ENCODE results near the gene PNPLA7. TPM values are rescaled to one million over a fixed set of nuclear protein-coding genes. Genes with fewer than 3 reads are reported as not detected.

PNPLA7 gene
- total and polyA plus RNA-seq, 2 donors (not counting 1 experiment from before 2014, with no cell fraction given): 18.7 to 29.9 TPM

DNA sequence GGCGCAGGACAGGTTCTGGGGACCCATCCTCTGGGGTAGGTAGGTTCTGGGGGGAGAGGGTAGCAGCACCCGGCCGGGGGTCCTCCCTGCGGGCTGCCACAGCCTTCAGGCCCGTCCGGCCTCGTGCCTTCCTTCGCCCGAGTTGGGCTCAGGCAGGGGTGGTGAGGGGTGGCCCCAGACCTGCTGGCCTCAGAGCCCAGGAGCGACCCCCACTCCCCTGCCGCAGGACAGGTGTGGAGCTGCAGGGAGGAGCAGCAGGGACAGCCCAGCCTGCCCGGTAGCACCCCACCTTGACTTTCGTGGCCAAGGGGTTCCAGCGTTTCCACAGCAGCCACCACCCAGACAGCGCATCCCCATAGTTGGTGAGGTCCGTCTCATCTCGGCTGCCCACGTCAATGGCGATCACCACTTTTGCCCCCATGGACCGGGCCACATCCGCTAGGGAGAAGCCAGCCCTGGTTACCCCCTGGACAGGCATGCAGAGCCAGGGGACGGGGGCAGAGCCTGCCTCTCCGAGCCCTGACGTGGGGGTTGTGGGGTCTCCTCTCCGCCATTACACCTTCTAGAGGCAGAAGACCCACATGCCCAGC is 87.7 kb downstream of the PNPLA7 start:
- peaks cover 39 to 44% of the 10 kb centered on the region in 2 donors for H3K4me1 ChIP-seq (ENCODE audit: control insufficient read depth in 2 of 2, insufficient read depth in 2 of 2, low read length in 2 of 2)
- no peak for TF ChIP-seq EZH2 (IDR thresholded peaks at IDR 0.05; ENCODE audit: borderline replicate concordance, insufficient read depth, low read depth, low read length, poor library complexity, severe bottlenecking)
- TF ChIP-seq, protein P1, sequence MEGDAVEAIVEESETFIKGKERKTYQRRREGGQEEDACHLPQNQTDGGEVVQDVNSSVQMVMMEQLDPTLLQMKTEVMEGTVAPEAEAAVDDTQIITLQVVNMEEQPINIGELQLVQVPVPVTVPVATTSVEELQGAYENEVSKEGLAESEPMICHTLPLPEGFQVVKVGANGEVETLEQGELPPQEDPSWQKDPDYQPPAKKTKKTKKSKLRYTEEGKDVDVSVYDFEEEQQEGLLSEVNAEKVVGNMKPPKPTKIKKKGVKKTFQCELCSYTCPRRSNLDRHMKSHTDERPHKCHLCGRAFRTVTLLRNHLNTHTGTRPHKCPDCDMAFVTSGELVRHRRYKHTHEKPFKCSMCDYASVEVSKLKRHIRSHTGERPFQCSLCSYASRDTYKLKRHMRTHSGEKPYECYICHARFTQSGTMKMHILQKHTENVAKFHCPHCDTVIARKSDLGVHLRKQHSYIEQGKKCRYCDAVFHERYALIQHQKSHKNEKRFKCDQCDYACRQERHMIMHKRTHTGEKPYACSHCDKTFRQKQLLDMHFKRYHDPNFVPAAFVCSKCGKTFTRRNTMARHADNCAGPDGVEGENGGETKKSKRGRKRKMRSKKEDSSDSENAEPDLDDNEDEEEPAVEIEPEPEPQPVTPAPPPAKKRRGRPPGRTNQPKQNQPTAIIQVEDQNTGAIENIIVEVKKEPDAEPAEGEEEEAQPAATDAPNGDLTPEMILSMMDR (IDR thresholded peaks at IDR 0.05): no peak
- Mint-ChIP-seq H3K9me3 (ENCODE audit: insufficient read depth) (no peaks in the 10 kb centered on the region), H3K4me3 (peak overlapping the region; percentile 79), H3K27me3 (no peaks in the 10 kb centered on the region), H3K27ac (peak overlapping the region; percentile 88), H3K4me1 (peaks cover 21% of the 10 kb centered on the region)
- WGBS (ENCODE audit: insufficient coverage): 96% methylated on average over 16 of the region's 25 CpGs
- H3K36me3 ChIP-seq (replicated peaks in 1 of 2; ENCODE audit: control extremely low read depth in 1 of 2, control insufficient read depth in 1 of 2, extremely low read depth in 1 of 2, insufficient read depth in 2 of 2, low read length in 1 of 2): no peaks in the 10 kb centered on the region
- ChIA-PET POLR2A (interaction anchor here (1.0 kb wide), 2 partner anchors 222 to 376 kb away, joined by 3 to 5 read pairs; partner anchors contain the start of gene MAN1B1), CTCF (interaction anchor here (1.0 to 1.3 kb wide), 3 partner anchors 15 to 40 kb away, joined by 4 to 6 read pairs (median 4); partner anchors contain the start of genes EXD3 and NOXA1)
- peak overlapping the region; percentile 65 for H3K9ac ChIP-seq (ENCODE audit: low read length)
- intact Hi-C loops (cut with micrococcal nuclease): no loop called here
- H3K4me3 ChIP-seq (ENCODE audit: control extremely low read depth in 1 of 5, extremely low read depth in 1 of 5, insufficient read depth in 1 of 5, low read depth in 2 of 5, low read length in 4 of 5): peak overlapping the region in 4 of 5 experiments; percentile 37 to 56 (median 48)
- no peaks in the 10 kb centered on the region for H3K27me3 ChIP-seq (replicated peaks in 1 of 4; ENCODE audit: control extremely low read depth in 1 of 4, control insufficient read depth in 3 of 4, insufficient read depth in 4 of 4, low read length in 3 of 4)
- peaks cover 0 to 4% (median 0%) of the 10 kb centered on the region in 3 donors for H3K9me3 ChIP-seq (ENCODE audit: control extremely low read depth in 1 of 3, control insufficient read depth in 2 of 3, insufficient read depth in 1 of 3, low read length in 2 of 3)
- H3K4me2 ChIP-seq (replicated peaks; ENCODE audit: low read depth, low read length, poor library complexity, severe bottlenecking): peak overlapping the region; percentile 99
- H3K27ac ChIP-seq (ENCODE audit: low read length in 2 of 2): peak overlapping the region; percentile 84 to 89
- no peak for DNase-seq
- H3K79me2 ChIP-seq (ENCODE audit: control insufficient read depth, insufficient read depth, low read length): peaks cover 6% of the 10 kb centered on the region
- peak overlapping the region; percentile 77 for H2AFZ ChIP-seq (ENCODE audit: insufficient read depth, low read depth, low read length, poor library complexity, severe bottlenecking)
- peaks cover 9% of the 10 kb centered on the region for H4K20me1 ChIP-seq (ENCODE audit: control insufficient read depth, insufficient read depth, low read length, poor library complexity, severe bottlenecking)
- ATAC-seq (ENCODE audit: low read depth): no peak

Measured in B cell (primary cell).